Measurements from ENCODE around the gene GCLM.
"Not testable (repeated sequence)": the region's sequence is repeated elsewhere in the genome, so short reads cannot be mapped to it uniquely, and the experiment has no call there.

The GCLM gene

GRCh38 chr1:93888900-93889299 is 20.3 kb downstream of the GCLM start:
- DNase-seq (ENCODE audit: low read depth), result no peak

- DNase-seq (ENCODE audit: low read depth), result no peak
Observed at GRCh38 chr1:93882269-93882668, 27.0 kb downstream of the GCLM start.

DNA sequence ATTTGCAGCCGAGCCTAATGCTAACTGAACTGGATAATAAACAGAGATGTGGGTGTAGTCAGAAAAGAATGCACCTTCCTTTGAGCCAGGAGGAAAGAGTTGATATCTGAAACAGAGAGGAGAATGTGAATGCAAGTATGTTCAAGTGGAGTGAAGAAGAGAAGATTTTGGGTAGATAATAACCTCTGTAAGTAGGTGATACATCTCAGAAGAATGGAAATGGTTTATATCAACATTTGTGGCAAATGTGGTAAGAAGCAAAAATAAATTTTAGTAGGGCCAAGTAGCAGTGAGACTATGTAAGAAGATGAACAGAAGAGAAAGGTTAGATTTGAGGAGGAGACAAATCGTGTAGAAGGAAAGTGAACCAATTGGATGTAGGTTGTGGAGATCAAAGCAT is 28.5 kb downstream of the GCLM start:
- DNase-seq (ENCODE audit: low read depth), result no peak

- DNase-seq (ENCODE audit: low read depth), result peak; percentile 83
Observed at GRCh38 chr1:93878889-93879586, 30.2 kb downstream of the GCLM start, which contains the start of gene DNTTIP2. Gene DNTTIP2, minus strand, starts transcription at chr1:93879206. Its CDS starts 58 bp downstream, at chr1:93879148.

- peak; percentile 57 for DNase-seq (ENCODE audit: low read depth)
Observed at GRCh38 chr1:93878501-93878888, 30.7 kb downstream of the GCLM start.

- no peak for DNase-seq (ENCODE audit: low read depth)
Observed at GRCh38 chr1:93877529-93877928, 31.7 kb downstream of the GCLM start.

DNA sequence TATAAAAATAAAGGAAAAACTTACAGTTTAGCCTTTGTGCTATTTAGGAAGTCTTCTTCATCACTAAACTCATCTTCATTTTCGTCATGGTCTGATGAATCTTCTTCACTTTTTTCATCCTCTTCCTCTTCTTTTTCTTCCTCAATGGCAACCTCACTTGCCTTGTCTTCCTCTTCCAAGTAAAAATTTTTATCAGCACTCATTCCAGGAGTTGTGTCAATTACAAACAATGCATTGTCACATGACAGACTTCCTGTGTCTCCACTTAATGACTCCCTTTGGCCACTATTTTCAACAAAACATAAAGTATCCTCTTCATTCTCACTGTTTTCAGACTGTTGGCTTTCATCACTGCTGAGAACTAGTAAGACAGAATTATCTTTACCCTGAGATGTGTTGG is 33.0 kb downstream of the GCLM start:
- no peak for DNase-seq (ENCODE audit: low read depth)

DNA sequence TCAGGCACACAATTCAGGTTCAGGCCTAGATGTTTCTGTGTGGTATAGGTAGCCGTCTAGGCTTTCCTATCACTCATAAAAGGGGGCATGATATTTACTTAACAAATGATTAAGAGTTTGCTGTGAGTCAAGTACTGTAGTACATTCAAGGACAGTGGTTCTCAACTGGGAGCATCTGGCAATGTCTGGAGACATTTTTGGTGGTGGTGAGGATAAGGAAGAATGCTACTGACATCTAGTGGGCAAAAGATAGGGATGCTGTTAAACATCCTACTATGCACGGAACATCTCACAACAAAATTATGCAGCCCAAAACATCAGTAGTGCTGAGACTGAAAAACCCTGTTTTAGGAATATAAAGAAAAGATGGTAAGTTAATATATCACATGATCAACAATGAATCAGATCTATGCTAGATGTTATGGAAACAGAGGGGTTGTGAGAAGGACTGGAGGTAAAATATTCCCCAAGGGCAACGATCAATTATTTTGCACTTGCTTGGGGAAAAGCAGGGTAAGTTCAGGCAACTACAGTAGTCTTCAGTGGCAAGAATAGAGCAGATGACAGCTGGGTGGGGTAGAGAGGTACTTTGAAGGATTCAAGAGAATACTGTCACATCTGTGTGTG is 35.1 kb downstream of the GCLM start:
- DNase-seq (ENCODE audit: low read depth), result no peak

DNA sequence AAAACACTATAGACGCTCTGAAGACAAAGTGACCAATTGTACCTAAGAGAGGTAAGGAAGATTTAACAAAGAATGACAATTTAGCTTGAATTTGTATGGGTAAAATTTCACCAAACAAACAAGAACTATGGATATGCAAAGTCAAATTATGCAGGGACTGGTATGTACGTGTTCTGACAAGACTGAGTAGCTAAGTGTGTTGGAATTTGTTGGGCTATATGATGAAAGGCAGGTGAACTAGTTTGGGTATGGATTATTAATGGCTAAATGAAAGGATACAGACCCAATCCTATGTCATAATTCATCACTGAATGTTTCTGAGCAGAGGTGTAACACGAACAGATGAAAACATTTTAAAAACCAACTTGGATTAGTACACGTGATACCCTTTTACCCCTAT is 37.9 kb downstream of the GCLM start:
- no peak for DNase-seq (ENCODE audit: low read depth)

DNA sequence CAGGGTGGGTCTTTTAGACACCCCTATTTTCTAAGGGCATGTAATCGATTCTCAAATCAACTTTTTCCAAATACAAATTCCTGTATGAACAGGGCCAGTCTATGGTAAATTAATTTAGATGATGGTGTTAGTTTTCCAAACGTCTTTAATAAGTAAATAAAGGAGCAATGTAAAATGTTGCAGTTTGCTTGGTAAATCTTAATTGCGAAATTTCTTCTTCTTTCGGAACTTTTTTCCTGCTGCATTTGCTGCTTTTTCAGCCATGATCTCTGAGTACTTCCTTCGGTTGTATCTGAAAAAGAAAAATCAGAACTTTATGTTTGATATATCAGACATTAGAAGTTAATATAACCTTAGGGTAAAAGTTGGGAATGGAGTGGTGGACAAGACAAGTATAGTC is 39.6 kb downstream of the GCLM start:
- no peak for DNase-seq (ENCODE audit: low read depth)

DNA sequence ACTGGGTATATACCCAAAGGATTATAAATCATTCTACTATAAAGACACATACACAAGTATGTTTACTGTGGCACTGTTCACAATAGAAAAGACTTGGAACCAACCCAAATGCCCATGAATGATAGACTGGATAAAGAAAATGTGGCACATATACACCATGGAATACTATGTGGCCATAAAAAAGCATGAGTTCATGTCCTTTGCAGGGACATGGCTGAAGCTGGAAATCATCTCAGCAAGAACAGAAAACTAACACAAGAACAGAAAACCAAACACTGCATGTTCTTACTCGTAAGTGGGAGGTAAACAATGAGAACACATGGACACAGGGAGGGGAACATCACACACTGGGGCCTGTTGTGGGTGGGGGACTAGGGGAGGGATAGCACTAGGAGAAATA is 40.7 kb downstream of the GCLM start:
- DNase-seq (ENCODE audit: low read depth), result not testable (repeated sequence)

DNA sequence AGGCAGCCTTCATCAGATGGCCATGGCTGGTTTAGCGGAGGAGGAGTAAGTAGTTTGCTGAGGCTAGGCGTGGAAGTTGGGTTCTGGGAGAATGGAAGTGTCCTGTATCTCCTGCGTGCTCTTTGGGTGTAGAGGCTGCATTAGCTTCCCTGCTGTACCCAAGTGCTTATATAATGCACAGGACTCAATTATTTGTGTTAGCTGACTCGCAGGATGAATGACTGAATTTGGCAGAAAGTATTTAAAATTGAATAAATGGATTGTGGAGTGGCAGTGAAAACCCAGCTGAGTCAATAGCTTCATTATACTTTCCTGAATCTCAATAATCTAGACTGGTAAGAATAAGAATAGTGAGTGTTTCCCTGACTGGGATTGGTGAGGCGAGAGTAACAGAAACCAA is 44.0 kb downstream of the GCLM start:
- DNase-seq (ENCODE audit: low read depth), result no peak

DNA sequence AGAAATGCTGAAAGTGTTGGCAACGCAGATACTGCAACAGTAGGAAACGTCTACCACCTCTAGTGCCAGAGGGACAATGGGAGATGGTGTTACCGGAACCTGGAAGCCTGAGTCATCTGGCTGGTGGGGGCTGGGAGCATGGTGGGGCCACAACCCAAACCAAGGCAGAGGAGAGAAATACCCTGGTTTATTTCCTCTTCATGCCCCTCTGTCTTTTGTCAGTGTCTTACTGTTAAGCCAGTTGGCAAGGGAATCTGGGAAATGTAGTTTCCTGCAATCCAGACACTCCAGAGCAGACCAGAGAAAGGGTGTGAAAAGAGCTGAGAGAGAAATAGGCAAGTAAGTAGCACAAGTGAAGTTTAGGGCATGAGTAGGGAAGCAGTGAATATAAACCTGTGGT is 45.1 kb downstream of the GCLM start:
- DNase-seq (ENCODE audit: low read depth), result no peak

DNA sequence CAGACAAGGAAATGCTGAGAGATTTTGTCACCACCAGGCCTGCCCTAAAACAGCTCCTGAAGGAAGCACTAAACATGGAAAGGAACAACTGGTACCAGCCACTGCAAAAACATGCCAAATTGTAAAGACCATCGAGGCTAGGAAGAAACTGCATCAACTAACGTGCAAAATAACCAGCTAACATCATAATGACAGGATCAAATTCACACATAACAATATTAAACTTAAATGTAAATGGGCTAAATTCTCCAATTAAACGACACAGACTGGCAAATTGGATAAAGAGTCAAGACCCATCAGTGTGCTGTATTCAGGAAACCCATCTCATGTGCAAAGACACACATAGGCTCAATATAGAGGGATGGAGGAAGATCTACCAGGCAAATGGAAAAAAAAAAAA is 51.6 kb downstream of the GCLM start:
- not testable (repeated sequence) for DNase-seq (ENCODE audit: low read depth)

DNA sequence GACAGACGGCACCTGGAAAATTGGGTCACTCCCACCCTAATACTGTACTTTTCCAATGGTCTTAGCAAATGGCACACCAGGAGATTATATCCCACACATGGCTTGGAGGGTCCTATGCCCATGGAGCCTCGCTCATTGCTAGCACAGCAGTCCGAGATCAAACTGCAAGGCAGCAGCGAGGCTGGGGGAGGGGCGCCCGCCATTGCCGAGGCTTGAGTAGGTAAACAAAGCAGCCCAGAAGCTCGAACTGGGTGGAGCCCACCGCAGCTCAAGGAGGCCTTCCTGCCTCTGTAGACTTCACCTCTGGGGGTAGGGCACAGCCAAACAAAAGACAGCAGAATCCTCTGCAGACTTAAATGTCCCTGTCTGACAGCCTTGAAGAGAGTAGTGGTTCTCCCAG is 53.2 kb downstream of the GCLM start:
- DNase-seq (ENCODE audit: low read depth), result not testable (repeated sequence)

DNA sequence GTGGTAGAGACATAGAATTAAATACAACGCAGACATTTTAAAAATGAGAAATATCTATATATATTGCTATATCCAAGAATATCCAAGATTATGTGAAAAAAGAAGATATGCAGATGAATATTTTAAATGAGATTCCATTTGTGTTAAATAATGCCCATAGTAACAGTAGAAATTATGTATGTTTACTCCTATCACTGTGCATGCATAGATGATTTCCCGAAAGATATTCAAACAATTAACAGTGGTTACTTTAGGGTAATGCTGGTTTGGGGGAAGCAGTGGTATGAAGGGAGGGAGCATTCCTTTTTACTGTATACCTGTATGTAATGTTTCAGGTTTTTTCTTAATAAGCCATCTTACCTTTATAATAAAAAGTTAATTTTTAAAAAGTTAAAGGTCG is 55.3 kb downstream of the GCLM start:
- DNase-seq (ENCODE audit: low read depth), result no peak

DNA sequence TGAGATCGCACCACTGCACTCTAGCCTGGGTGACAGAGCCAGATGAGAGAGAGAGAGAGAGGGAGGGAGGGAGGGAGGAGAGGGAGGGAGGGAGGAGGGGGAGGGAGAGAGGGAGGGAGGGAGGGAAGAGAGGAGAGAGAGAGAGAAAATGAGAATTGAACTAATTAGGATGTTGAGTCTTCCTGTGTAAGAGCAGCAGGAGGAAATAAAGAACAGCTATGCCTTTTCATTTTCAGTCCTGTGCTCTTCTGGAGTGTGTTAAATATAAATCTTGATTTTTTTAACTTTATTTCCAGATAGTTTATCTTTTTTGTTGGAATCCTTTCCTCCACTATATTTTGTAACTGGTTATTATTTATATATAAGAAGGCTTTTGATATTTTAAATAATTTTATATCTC is 57.4 kb downstream of the GCLM start:
- DNase-seq (ENCODE audit: low read depth), result no peak

GRCh38 chr1:93851327-93851712 is 57.9 kb downstream of the GCLM start:
- DNase-seq (ENCODE audit: low read depth), result no peak

GRCh38 chr1:93850687-93851326 is 58.4 kb downstream of the GCLM start:
- peak; percentile 27 for DNase-seq (ENCODE audit: low read depth)

DNA sequence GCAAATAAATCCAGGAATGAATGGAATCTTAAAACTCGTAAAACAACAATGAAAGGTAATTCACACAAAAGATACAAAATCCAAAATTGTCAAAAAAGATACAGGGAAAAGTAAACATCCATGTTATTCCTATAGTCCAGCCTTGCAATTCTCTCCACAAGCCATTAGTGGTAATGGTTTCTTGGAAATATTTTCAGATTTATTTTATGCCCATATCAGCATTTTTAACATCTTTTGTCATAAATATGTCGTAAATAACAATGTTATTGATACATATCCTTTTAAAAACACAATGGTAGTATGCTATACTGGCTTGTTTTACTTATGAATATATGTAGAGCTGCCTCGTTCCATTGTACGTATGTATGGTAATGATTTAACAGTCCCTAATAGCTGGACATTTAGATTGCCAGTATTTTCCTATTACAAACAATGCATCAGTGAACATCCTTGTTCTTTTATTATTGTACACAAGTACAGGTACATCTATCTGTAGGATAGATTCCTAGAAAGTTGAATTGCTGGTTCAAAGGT is 60.8 kb downstream of the GCLM start:
- DNase-seq (ENCODE audit: low read depth), result no peak

DNA sequence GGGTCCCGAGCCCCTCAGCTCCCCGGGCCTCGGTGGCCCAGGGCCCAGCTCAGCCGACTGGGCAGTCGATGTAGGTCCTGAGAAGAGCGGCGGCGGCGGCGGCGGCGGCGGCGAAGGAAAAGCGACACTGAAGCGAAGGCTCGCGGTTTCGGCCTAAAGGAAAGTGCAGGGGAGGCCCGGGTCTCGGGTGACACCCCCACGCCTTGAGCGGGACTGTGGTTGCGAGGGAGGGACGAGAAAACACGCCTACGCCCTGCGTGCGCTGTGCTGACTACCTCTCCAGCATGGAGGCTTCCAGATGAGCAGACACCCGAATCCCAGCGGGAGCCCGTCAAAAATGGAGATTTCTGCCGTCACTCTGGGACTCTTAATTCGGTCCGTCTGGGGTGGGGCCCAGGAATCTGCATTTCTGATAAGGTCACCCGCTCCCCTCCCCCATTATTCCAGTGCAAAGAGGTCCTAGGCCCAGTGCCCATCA is 61.4 kb downstream of the GCLM start:
- peak; percentile 79 for DNase-seq (ENCODE audit: low read depth)

GRCh38 chr1:93846992-93847810 is 62.0 kb downstream of the GCLM start:
- DNase-seq (ENCODE audit: low read depth), result peak; percentile 78
